ENCODE data around the gene ADK.
"Not testable (repeated sequence)": the region's sequence is repeated elsewhere in the genome, so short reads cannot be mapped to it uniquely, and the experiment has no call there.

The ADK gene

DNA sequence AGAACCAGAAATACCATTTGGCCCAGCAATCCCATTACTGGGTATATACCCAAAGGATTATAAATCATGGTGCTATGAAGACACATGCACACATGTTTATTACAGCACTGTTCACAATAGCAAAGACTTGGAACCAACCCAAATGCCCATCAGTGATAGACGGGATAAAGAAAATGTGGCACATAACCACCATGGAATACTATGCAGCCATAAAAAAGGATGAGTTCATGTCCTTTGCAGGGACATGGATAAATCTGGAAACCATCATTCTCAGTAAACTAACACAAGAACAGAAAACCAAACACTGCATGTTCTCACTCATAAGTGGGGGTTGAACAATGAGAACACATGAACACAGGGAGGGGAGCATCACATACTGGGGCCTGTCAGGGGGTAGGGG, 306.5 kb downstream of the ADK start:
- not testable (repeated sequence) for H3K4me1 ChIP-seq (ENCODE audit: control insufficient read depth in 1 of 2, insufficient read depth in 2 of 2, low read length in 2 of 2); H3K4me3 ChIP-seq (ENCODE audit: low read depth in 1 of 2, low read length in 2 of 2); H3K27me3 ChIP-seq (ENCODE audit: low read depth, low read length); H3K27ac ChIP-seq (ENCODE audit: low read length); H3K36me3 ChIP-seq (ENCODE audit: control insufficient read depth in 1 of 2, insufficient read depth in 2 of 2, low read length in 2 of 2); H3K9me3 ChIP-seq (ENCODE audit: control insufficient read depth in 1 of 2, low read length in 2 of 2)

DNA sequence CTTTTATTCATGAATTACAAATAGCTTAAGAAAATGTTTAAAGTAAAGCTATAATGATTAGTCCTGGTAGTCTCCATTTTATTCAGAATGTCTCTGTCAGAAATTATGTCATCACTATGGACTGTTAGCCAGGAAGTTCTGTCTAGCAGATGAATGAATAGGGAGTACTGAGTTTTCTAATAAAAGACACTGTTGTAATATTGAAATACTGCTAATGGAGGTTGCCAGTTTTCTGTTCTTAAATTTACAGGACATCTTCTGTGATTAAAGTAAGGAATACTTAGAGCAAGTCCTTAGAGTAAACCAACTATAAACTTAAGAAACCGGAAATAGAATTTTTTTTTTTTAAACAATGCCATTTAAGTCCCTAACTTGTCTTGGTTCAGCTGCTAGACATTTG, 309.8 kb downstream of the ADK start:
- Histone ChIP-seq H3K9me3 (ENCODE audit: control insufficient read depth in 1 of 2, low read length in 2 of 2) (no peaks in the 10 kb centered on the region), H3K27me3 (ENCODE audit: low read depth, low read length) (no peaks in the 10 kb centered on the region), H3K4me3 (ENCODE audit: low read depth in 1 of 2, low read length in 2 of 2) (no peak overlapping the region), H3K36me3 (ENCODE audit: control insufficient read depth in 1 of 2, insufficient read depth in 2 of 2, low read length in 2 of 2) (no peaks in the 10 kb centered on the region), H3K27ac (ENCODE audit: low read length) (no peak overlapping the region), H3K4me1 (ENCODE audit: control insufficient read depth in 1 of 2, insufficient read depth in 2 of 2, low read length in 2 of 2) (no peaks in the 10 kb centered on the region)

DNA sequence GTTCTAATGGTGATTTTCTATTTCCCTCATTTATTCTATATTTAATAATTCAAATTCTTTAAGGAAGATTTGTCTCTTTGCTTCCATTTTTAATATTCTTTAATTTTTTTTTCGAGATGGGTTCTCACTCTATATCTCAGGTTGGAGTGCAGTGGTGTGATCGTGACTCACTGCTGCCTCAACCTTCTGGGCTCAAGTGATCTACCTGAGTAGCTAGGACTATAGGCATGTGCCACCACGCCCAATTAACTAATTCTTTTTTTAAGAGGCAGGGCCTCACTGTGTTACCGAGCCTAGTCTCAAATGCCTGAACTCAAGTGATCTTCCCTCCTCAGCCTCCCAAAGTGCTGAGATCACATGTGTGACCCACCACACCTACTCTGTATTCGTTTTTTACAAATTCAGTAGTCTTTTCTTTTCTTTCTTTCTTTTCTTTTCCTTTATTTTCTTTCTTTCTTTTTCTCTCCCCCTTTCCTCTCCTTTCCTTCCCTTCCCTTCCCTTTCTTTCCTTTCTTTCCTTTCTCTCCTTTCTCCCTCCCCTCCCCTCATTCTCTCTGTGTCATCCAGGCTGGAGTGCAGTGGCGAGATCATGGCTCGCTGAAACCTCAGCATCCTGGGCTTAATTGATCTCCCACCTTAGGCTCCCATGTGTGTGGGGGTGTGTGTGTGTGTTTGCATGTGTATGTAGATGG, 323.1 kb downstream of the ADK start:
- H3K4me3 ChIP-seq (ENCODE audit: low read depth in 1 of 2, low read length in 2 of 2), result no peak overlapping the region
- H3K36me3 ChIP-seq (ENCODE audit: control insufficient read depth in 1 of 2, insufficient read depth in 2 of 2, low read length in 2 of 2), result peaks cover 0 to 4% of the 10 kb centered on the region in 2 donors
- no peaks in the 10 kb centered on the region for H3K4me1 ChIP-seq (ENCODE audit: control insufficient read depth in 1 of 2, insufficient read depth in 2 of 2, low read length in 2 of 2)
- no peaks in the 10 kb centered on the region for H3K9me3 ChIP-seq (ENCODE audit: control insufficient read depth in 1 of 2, low read length in 2 of 2)
- no peak overlapping the region for H3K27ac ChIP-seq (ENCODE audit: low read length)
- H3K27me3 ChIP-seq (ENCODE audit: low read depth, low read length), result no peaks in the 10 kb centered on the region

DNA sequence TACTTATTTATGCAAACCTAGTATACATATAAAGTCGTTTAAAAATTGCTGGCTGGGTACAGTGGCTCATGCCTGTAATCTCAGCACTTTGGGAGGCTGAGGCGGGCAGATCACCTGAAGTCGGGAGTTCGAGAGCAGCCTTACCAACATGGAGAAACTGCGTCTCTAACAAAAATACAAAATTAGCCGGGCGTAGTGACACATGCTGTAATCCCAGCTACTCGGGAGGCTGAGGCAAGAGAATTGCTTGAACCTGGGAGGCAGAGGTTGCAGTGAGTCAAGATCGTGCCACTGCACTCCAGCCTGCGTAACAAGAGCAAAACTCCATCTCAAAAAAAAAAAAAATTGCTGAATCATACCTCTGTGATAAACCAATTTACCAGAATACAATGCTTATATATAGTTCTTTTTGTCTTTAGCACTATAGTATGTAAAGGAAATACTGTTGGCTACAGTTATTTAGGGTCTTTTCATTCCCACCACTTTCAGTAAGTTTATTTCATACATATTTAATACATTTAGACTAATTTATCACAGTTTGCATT, 325.2 kb downstream of the ADK start:
- H3K9me3 ChIP-seq (ENCODE audit: control insufficient read depth in 1 of 2, low read length in 2 of 2); H3K4me3 ChIP-seq (ENCODE audit: low read depth in 1 of 2, low read length in 2 of 2); H3K27me3 ChIP-seq (ENCODE audit: low read depth, low read length); H3K4me1 ChIP-seq (ENCODE audit: control insufficient read depth in 1 of 2, insufficient read depth in 2 of 2, low read length in 2 of 2); H3K36me3 ChIP-seq (ENCODE audit: control insufficient read depth in 1 of 2, insufficient read depth in 2 of 2, low read length in 2 of 2); H3K27ac ChIP-seq (ENCODE audit: low read length): not testable (repeated sequence)

DNA sequence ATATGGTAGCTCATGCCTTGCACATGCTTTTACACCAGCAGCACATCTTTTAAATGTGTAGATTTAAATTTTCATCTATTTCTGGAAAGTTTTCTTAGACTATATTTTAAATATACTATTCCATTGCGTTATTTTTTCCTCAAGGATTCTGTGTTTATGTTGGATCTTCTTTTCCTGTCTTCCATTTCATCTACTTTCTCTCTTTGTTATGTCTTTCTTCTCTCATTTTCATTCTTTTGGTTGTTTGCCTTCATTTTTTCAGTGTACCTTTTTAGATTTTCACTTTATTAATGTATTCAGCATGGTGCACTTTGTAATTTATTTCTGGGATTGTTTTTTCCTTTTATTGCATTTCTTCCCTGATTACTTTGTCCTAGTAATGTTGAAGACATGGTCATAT, 329.8 kb downstream of the ADK start:
- no peaks in the 10 kb centered on the region for H3K4me1 ChIP-seq (ENCODE audit: control insufficient read depth in 1 of 2, insufficient read depth in 2 of 2, low read length in 2 of 2)
- H3K36me3 ChIP-seq (ENCODE audit: control insufficient read depth in 1 of 2, insufficient read depth in 2 of 2, low read length in 2 of 2), result no peaks in the 10 kb centered on the region
- no peak overlapping the region for H3K4me3 ChIP-seq (ENCODE audit: low read depth in 1 of 2, low read length in 2 of 2)
- H3K27ac ChIP-seq (ENCODE audit: low read length), result no peak overlapping the region
- H3K9me3 ChIP-seq (ENCODE audit: control insufficient read depth in 1 of 2, low read length in 2 of 2), result no peaks in the 10 kb centered on the region
- no peaks in the 10 kb centered on the region for H3K27me3 ChIP-seq (ENCODE audit: low read depth, low read length)

DNA sequence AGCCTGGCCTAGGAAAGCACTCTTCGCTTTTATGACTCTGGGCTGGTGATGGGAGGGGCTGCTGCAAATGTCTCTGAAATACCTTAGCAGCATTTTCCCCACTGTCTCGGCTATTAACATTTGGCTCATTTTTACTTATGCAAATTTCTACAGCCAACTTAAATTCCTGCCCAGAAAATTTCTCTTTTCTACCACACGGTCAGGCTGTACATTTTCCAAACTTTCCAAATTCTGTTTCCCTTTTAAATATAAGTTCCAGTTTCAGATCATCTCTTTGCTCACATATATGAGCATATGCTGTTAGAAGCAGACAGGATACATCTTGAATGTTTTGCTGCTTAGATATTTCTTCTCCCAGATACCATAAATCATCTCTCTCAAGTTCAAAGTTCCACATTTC, 332.3 kb downstream of the ADK start:
- no peaks in the 10 kb centered on the region for H3K36me3 ChIP-seq (ENCODE audit: control insufficient read depth in 1 of 2, insufficient read depth in 2 of 2, low read length in 2 of 2)
- no peaks in the 10 kb centered on the region for H3K4me1 ChIP-seq (ENCODE audit: control insufficient read depth in 1 of 2, insufficient read depth in 2 of 2, low read length in 2 of 2)
- no peaks in the 10 kb centered on the region for H3K27me3 ChIP-seq (ENCODE audit: low read depth, low read length)
- no peaks in the 10 kb centered on the region for H3K9me3 ChIP-seq (ENCODE audit: control insufficient read depth in 1 of 2, low read length in 2 of 2)
- no peak overlapping the region for H3K4me3 ChIP-seq (ENCODE audit: low read depth in 1 of 2, low read length in 2 of 2)
- no peak overlapping the region for H3K27ac ChIP-seq (ENCODE audit: low read length)

DNA sequence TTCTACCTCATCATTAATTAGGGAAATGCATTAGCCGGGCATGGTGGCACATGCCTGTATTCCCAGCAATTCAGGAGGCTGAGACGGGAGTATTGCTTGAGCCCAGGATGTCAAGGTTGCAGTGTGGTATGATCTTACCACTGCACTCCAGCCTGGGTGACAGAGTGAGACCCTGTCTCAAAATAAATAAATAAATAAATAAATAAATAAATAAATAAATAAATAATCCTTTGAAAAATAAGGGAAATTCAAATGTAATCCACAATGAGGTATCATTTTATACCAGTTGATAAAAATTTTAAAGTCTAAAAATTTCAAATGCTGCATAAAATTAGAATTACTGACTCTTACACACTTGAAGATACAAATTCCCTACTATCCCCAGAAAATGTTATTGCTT, 334.3 kb downstream of the ADK start:
- Histone ChIP-seq H3K36me3 (ENCODE audit: control insufficient read depth in 1 of 2, insufficient read depth in 2 of 2, low read length in 2 of 2) (no peaks in the 10 kb centered on the region), H3K4me3 (ENCODE audit: low read depth in 1 of 2, low read length in 2 of 2) (no peak overlapping the region), H3K27ac (ENCODE audit: low read length) (no peak overlapping the region), H3K27me3 (ENCODE audit: low read depth, low read length) (no peaks in the 10 kb centered on the region), H3K4me1 (ENCODE audit: control insufficient read depth in 1 of 2, insufficient read depth in 2 of 2, low read length in 2 of 2) (no peaks in the 10 kb centered on the region), H3K9me3 (ENCODE audit: control insufficient read depth in 1 of 2, low read length in 2 of 2) (no peaks in the 10 kb centered on the region)

DNA sequence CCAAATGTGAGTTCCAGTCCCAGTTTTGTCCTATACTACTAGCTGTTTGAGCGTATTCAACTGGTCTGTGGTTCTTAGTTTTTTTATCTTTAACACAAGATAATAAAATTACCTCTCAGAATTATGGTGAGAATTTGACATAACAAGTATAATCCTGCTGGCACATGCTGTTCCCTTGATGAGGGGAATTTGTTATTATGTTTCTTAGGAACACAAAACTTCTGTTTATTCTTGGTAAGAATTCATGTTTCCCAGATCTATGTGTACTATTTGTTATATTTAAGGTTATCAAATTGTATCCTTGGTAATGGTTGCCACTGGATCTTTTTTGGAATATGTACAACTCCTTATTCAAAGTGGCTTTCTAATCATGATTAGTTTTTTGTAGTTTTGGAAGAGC, 335.6 kb downstream of the ADK start:
- Histone ChIP-seq H3K36me3 (ENCODE audit: control insufficient read depth in 1 of 2, insufficient read depth in 2 of 2, low read length in 2 of 2) (no peaks in the 10 kb centered on the region), H3K9me3 (ENCODE audit: control insufficient read depth in 1 of 2, low read length in 2 of 2) (no peaks in the 10 kb centered on the region), H3K27me3 (ENCODE audit: low read depth, low read length) (no peaks in the 10 kb centered on the region), H3K4me3 (ENCODE audit: low read depth in 1 of 2, low read length in 2 of 2) (no peak overlapping the region), H3K27ac (ENCODE audit: low read length) (no peak overlapping the region), H3K4me1 (ENCODE audit: control insufficient read depth in 1 of 2, insufficient read depth in 2 of 2, low read length in 2 of 2) (no peaks in the 10 kb centered on the region)

DNA sequence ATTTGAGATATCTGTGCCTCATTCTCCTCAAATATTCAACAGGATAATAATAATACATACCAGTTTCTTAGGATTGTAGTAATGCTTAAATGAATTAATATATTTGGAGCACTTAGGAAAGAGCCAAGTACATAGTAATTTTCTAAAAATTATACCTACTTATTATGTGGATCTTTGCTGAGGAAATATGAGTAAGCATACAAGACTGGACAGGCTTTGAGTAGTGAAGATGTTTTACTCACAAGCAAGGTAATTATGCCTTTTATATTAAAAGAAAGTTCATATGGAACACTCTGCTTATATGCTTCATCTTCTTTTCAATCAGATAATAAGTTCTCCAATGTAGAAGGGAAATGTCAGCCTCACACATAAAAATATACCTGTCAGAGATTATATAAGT, 337.9 kb downstream of the ADK start:
- no peaks in the 10 kb centered on the region for H3K27me3 ChIP-seq (ENCODE audit: low read depth, low read length)
- no peaks in the 10 kb centered on the region for H3K4me1 ChIP-seq (ENCODE audit: control insufficient read depth in 1 of 2, insufficient read depth in 2 of 2, low read length in 2 of 2)
- H3K36me3 ChIP-seq (ENCODE audit: control insufficient read depth in 1 of 2, insufficient read depth in 2 of 2, low read length in 2 of 2), result no peaks in the 10 kb centered on the region
- H3K27ac ChIP-seq (ENCODE audit: low read length), result no peak overlapping the region
- H3K4me3 ChIP-seq (ENCODE audit: low read depth in 1 of 2, low read length in 2 of 2), result no peak overlapping the region
- H3K9me3 ChIP-seq (ENCODE audit: control insufficient read depth in 1 of 2, low read length in 2 of 2), result no peaks in the 10 kb centered on the region

DNA sequence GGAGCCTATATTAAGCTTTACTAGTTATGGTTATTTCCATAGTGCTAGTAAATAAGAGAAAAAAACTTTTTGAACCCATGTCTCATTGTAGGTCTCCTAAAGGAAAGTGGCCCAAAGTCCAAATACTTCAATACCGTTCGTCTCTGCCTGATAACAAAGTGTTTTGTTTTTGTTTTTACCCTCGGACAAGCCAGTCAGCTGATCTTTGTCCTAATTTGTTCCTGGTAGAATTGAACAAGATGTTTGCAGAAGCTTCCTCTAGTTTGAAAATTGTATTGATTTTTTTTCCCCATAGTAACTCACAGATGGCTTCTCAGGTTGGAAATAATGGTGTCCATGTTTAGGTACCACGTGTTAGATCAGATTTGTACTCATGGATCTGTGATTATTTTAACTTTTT, 339.5 kb downstream of the ADK start:
- Histone ChIP-seq H3K36me3 (ENCODE audit: control insufficient read depth in 1 of 2, insufficient read depth in 2 of 2, low read length in 2 of 2) (no peaks in the 10 kb centered on the region), H3K4me3 (ENCODE audit: low read depth in 1 of 2, low read length in 2 of 2) (no peak overlapping the region), H3K4me1 (ENCODE audit: control insufficient read depth in 1 of 2, insufficient read depth in 2 of 2, low read length in 2 of 2) (no peaks in the 10 kb centered on the region), H3K27me3 (ENCODE audit: low read depth, low read length) (no peaks in the 10 kb centered on the region), H3K9me3 (ENCODE audit: control insufficient read depth in 1 of 2, low read length in 2 of 2) (no peaks in the 10 kb centered on the region), H3K27ac (ENCODE audit: low read length) (no peak overlapping the region)

DNA sequence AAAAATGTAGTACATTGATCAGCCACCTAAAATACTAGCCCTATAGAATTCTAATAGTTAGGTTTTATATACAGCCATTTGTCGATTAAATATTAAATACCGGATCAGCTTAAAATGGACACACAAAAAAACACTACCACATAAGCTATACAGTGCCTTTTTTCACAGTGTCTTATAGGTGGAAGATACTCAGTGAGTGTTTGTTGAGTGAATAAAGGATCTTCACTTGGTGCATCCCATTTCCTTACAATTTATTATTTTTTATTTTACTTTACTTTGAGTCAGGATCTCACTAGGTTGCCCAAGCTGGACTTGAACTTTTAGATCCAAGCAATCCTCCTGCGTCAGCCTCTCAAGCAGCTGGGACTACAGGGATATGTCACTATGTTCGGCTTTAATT, 340.0 kb downstream of the ADK start:
- Histone ChIP-seq H3K9me3 (ENCODE audit: control insufficient read depth in 1 of 2, low read length in 2 of 2) (no peaks in the 10 kb centered on the region), H3K27me3 (ENCODE audit: low read depth, low read length) (no peaks in the 10 kb centered on the region), H3K4me3 (ENCODE audit: low read depth in 1 of 2, low read length in 2 of 2) (no peak overlapping the region), H3K36me3 (ENCODE audit: control insufficient read depth in 1 of 2, insufficient read depth in 2 of 2, low read length in 2 of 2) (no peaks in the 10 kb centered on the region), H3K4me1 (ENCODE audit: control insufficient read depth in 1 of 2, insufficient read depth in 2 of 2, low read length in 2 of 2) (no peaks in the 10 kb centered on the region), H3K27ac (ENCODE audit: low read length) (no peak overlapping the region)

DNA sequence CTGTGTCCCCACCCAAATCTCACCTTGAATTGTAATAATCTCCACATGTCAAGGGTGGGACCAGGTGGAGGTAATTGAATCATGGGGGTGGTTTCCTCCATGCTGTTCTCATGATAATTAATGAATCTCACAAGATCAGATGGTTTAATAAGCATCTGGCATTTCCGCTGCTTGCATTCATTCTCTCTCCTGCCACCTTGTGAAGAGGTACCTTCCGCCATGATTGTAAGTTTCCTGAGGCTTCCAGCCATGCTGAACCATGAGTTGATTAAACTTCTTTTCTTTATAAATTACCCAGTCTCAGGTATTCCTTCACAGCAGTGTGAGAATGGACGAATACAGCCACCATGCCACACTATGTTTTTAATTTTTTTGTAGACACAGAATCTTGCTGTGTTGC, 345.3 kb downstream of the ADK start:
- H3K9me3 ChIP-seq (ENCODE audit: control insufficient read depth in 1 of 2, low read length in 2 of 2); H3K4me3 ChIP-seq (ENCODE audit: low read depth in 1 of 2, low read length in 2 of 2); H3K36me3 ChIP-seq (ENCODE audit: control insufficient read depth in 1 of 2, insufficient read depth in 2 of 2, low read length in 2 of 2); H3K27me3 ChIP-seq (ENCODE audit: low read depth, low read length); H3K27ac ChIP-seq (ENCODE audit: low read length): not testable (repeated sequence)
- H3K4me1 ChIP-seq (ENCODE audit: control insufficient read depth in 1 of 2, insufficient read depth in 2 of 2, low read length in 2 of 2), result peaks cover 0 to 11% of the 10 kb centered on the region in 2 donors
